ENCODE measurements around the gene PRPF6. TPM values are rescaled to one million over a fixed set of nuclear protein-coding genes. Genes with fewer than 3 reads are reported as not detected.
"Not testable (repeated sequence)": the region's sequence is repeated elsewhere in the genome, so short reads cannot be mapped to it uniquely, and the experiment has no call there.

Gene PRPF6
- total RNA-seq, 1 experiment from 2014 or later, result 181 TPM

DNA sequence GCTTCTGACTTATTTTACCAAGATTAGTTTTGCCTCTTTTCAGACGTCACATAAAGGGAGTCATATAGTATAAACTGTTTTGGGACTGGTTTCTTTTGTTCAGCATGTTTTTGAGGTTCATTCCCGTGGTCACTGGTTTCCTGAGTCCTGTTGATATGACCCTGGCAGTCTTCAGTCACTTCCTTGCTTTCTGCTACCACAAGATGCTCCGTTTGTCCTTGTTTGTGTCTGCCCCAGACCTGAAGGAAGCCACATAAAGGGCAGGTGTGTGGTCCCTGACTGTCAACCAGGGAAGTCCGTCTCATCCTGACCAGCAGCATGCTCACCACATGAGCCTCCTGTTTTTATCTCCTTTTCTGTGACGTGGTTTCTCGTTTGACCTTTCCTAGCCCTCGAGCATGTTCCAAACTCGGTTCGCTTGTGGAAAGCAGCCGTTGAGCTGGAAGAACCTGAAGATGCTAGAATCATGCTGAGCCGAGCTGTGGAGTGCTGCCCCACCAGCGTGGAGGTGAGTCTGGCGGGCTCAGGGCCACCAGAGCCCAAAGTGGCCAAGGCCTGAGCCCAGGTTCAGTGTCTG, 29.0 kb downstream of the PRPF6 start:
- Histone ChIP-seq H3K36me3 (ENCODE audit: control insufficient read depth, insufficient read depth, low read length) (peaks cover 19% of the 10 kb centered on the region), H3K9me3 (peaks cover 5% of the 10 kb centered on the region; the same call in 1 of the 2 replicates), H3K27me3 (replicated peaks; ENCODE audit: control insufficient read depth, insufficient read depth, low read length) (no peaks in the 10 kb centered on the region), H3K4me3 (ENCODE audit: low read depth, low read length) (no peak overlapping the region), H3K4me1 (no peaks in the 10 kb centered on the region)
- TF ChIP-seq CTCF (IDR thresholded peaks at IDR 0.05; ENCODE audit: insufficient read depth in 1 of 2, low read depth in 1 of 2, low read length in 1 of 2, severe bottlenecking in 1 of 2, unreplicated experiment in 1 of 2), result no peak
- intact Hi-C loops (cut with micrococcal nuclease; ENCODE audit: unreplicated experiment), result no loop called here
- Mint-ChIP-seq H3K36me3 (ENCODE audit: insufficient read depth, unreplicated experiment) (peaks cover 83% of the 10 kb centered on the region), H3K4me1 (ENCODE audit: low read depth, unreplicated experiment) (no peaks in the 10 kb centered on the region), H3K27ac (ENCODE audit: unreplicated experiment) (no peak overlapping the region), H3K27me3 (ENCODE audit: insufficient read depth, unreplicated experiment) (no peaks in the 10 kb centered on the region), H3K9me3 (ENCODE audit: unreplicated experiment) (no peaks in the 10 kb centered on the region), H3K4me3 (ENCODE audit: unreplicated experiment) (no peak overlapping the region)
- ChIA-PET POLR2A (interaction anchor here (0.6 to 1.2 kb wide), 2 partner anchors 14 to 29 kb away, joined by 3 read pairs; no protein-coding TSS in a partner anchor), CTCF (interaction anchor here (0.9 kb wide), 1 partner anchor 28 kb away, joined by 6 read pairs; no protein-coding TSS in a partner anchor)
- no TSS peak for BruUV-seq (replicated peaks)
- no peak for DNase-seq

GRCh38 chr20:64010711-64011237, 29.8 kb downstream of the PRPF6 start:
- Mint-ChIP-seq H3K4me1 (ENCODE audit: low read depth, unreplicated experiment) (no peaks in the 10 kb centered on the region), H3K27me3 (ENCODE audit: insufficient read depth, unreplicated experiment) (no peaks in the 10 kb centered on the region), H3K27ac (ENCODE audit: unreplicated experiment) (no peak overlapping the region), H3K4me3 (ENCODE audit: unreplicated experiment) (no peak overlapping the region), H3K9me3 (ENCODE audit: unreplicated experiment) (no peaks in the 10 kb centered on the region), H3K36me3 (ENCODE audit: insufficient read depth, unreplicated experiment) (peaks cover 83% of the 10 kb centered on the region)
- Histone ChIP-seq H3K9me3 (peaks cover 5% of the 10 kb centered on the region; the same call in 1 of the 2 replicates), H3K27me3 (replicated peaks; ENCODE audit: control insufficient read depth, insufficient read depth, low read length) (no peaks in the 10 kb centered on the region), H3K36me3 (ENCODE audit: control insufficient read depth, insufficient read depth, low read length) (peaks cover 22% of the 10 kb centered on the region), H3K4me3 (ENCODE audit: low read depth, low read length) (no peak overlapping the region), H3K4me1 (no peaks in the 10 kb centered on the region)
- TF ChIP-seq CTCF (IDR thresholded peaks at IDR 0.05; ENCODE audit: insufficient read depth in 1 of 2, low read depth in 1 of 2, low read length in 1 of 2, severe bottlenecking in 1 of 2, unreplicated experiment in 1 of 2), result no peak
- CTCF ChIA-PET, result interaction anchor here (0.9 kb wide), 1 partner anchor 27 kb away, joined by 6 read pairs; no protein-coding TSS in a partner anchor
- POLR2A ChIA-PET, result interaction anchor here (0.6 to 1.2 kb wide), 2 partner anchors 13 to 30 kb away, joined by 3 read pairs; no protein-coding TSS in a partner anchor
- BruUV-seq (replicated peaks), result no TSS peak
- no peak for DNase-seq
- intact Hi-C loops (cut with micrococcal nuclease; ENCODE audit: unreplicated experiment), result no loop called here

DNA sequence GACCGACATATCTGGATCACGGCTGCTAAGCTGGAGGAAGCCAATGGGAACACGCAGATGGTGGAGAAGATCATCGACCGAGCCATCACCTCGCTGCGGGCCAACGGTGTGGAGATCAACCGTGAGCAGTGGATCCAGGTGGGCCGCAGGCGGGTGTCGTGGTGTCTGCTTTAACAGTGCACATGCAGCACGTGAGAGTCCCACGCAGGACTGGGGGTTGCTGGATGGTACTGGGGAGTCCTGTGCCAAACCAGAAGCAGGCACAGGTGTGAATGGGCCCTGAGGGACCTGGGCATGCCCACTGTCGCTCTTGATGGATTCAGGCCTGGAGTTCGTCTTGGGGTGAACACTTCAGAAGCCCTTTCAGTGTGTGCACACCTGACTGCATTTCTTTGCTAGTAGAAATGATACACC, 30.4 kb downstream of the PRPF6 start:
- Mint-ChIP-seq H3K36me3 (ENCODE audit: insufficient read depth, unreplicated experiment) (peaks cover 79% of the 10 kb centered on the region), H3K27ac (ENCODE audit: unreplicated experiment) (no peak overlapping the region), H3K27me3 (ENCODE audit: insufficient read depth, unreplicated experiment) (no peaks in the 10 kb centered on the region), H3K4me1 (ENCODE audit: low read depth, unreplicated experiment) (no peaks in the 10 kb centered on the region), H3K9me3 (ENCODE audit: unreplicated experiment) (no peaks in the 10 kb centered on the region), H3K4me3 (ENCODE audit: unreplicated experiment) (no peak overlapping the region)
- no peak for DNase-seq
- H3K4me1 ChIP-seq, result no peaks in the 10 kb centered on the region
- intact Hi-C loops (cut with micrococcal nuclease; ENCODE audit: unreplicated experiment), result no loop called here
- peaks cover 22% of the 10 kb centered on the region for H3K36me3 ChIP-seq (ENCODE audit: control insufficient read depth, insufficient read depth, low read length)
- H3K4me3 ChIP-seq (ENCODE audit: low read depth, low read length), result no peak overlapping the region
- BruUV-seq (replicated peaks), result no TSS peak
- no peak for TF ChIP-seq CTCF (IDR thresholded peaks at IDR 0.05; ENCODE audit: insufficient read depth in 1 of 2, low read depth in 1 of 2, low read length in 1 of 2, severe bottlenecking in 1 of 2, unreplicated experiment in 1 of 2)
- ChIA-PET POLR2A (no interaction called here), CTCF (no interaction called here)
- H3K9me3 ChIP-seq, result peaks cover 5% of the 10 kb centered on the region; the same call in 1 of the 2 replicates
- H3K27me3 ChIP-seq (replicated peaks; ENCODE audit: control insufficient read depth, insufficient read depth, low read length), result no peaks in the 10 kb centered on the region

- H3K4me1 ChIP-seq; H3K4me1 Mint-ChIP-seq (ENCODE audit: low read depth, unreplicated experiment); H3K9me3 Mint-ChIP-seq (ENCODE audit: unreplicated experiment); H3K27me3 Mint-ChIP-seq (ENCODE audit: insufficient read depth, unreplicated experiment); BruUV-seq (replicated peaks); DNase-seq; CTCF ChIA-PET; POLR2A ChIA-PET; intact Hi-C loops (cut with micrococcal nuclease; ENCODE audit: unreplicated experiment); H3K27ac Mint-ChIP-seq (ENCODE audit: unreplicated experiment); H3K4me3 Mint-ChIP-seq (ENCODE audit: unreplicated experiment); H3K9me3 ChIP-seq; H3K27me3 ChIP-seq (replicated peaks; ENCODE audit: control insufficient read depth, insufficient read depth, low read length); H3K4me3 ChIP-seq (ENCODE audit: low read depth, low read length): not testable (repeated sequence)
- peaks cover 76% of the 10 kb centered on the region for H3K36me3 Mint-ChIP-seq (ENCODE audit: insufficient read depth, unreplicated experiment)
- H3K36me3 ChIP-seq (ENCODE audit: control insufficient read depth, insufficient read depth, low read length), result peaks cover 22% of the 10 kb centered on the region
These were observed 31.6 kb downstream of the PRPF6 start for GRCh38 chr20:64012385-64013154.

Data from Caco-2 (cell line).